Lung (tissue), 12 donors: ENCODE data around the gene EPS8L3. TPM values are rescaled to one million over a fixed set of nuclear protein-coding genes. Genes with fewer than 3 reads are reported as not detected.

Experiments used
- ATAC-seq: fragments of 200-7000 bp; cut with Tn5 transposase; one replicate; pipeline ENCODE4 v1.9.1; 2020; ENCODE audit warnings: moderate number of reproducible peaks; ENCODE audit not compliant: insufficient read depth, low FRiP score
- DNase-seq, 3 donors: peaks; one replicate each; pipeline ENCODE4 v3.0.0-alpha.2; 2013 to 2017
- H3K27ac ChIP-seq, 2 donors: one replicate each; pipeline ENCODE4 v1.5.1; 2013; ENCODE audit warnings: mild to moderate bottlenecking in 2 of 2, moderate library complexity in 2 of 2, control low read depth in 1 of 2, inconsistent platforms in 1 of 2, low read depth in 1 of 2, low read length in 1 of 2
- H3K27me3 ChIP-seq, 3 donors: one replicate each; pipeline ENCODE4 v1.5.1; 2013; ENCODE audit warnings: low read length in 2 of 3; ENCODE audit not compliant: control insufficient read depth in 3 of 3, insufficient read depth in 3 of 3
- H3K36me3 ChIP-seq, 4 donors: one replicate each; pipeline ENCODE4 v1.5.1; 2013; ENCODE audit warnings: low read length in 4 of 4, mild to moderate bottlenecking in 1 of 4, moderate library complexity in 1 of 4; ENCODE audit not compliant: control insufficient read depth in 4 of 4, insufficient read depth in 4 of 4
- H3K4me1 ChIP-seq, 5 donors: one replicate each; pipeline ENCODE4 v1.5.1; 2013; ENCODE audit warnings: low read length in 5 of 5, mild to moderate bottlenecking in 2 of 5, moderate library complexity in 1 of 5; ENCODE audit not compliant: control insufficient read depth in 5 of 5, insufficient read depth in 5 of 5
- H3K4me3 ChIP-seq: one replicate; pipeline ENCODE4 v1.5.1; 2013; ENCODE audit warnings: mild to moderate bottlenecking, control low read depth, moderate library complexity
- H3K9ac ChIP-seq, 2 donors: one replicate each; pipeline ENCODE4 v1.5.1; 2013; ENCODE audit warnings: low read length in 2 of 2, control low read depth in 1 of 2; ENCODE audit not compliant: insufficient read depth in 1 of 2
- H3K9me3 ChIP-seq, 4 donors: one replicate each; pipeline ENCODE4 v1.5.1; 2013; ENCODE audit warnings: low read length in 3 of 4, mild to moderate bottlenecking in 1 of 4, moderate library complexity in 1 of 4; ENCODE audit not compliant: control insufficient read depth in 4 of 4, insufficient read depth in 3 of 4
- CTCF ChIP-seq: IDR thresholded peaks from 2 replicates; pipeline ENCODE4 v1.5.1; 2012; ENCODE audit warnings: mild to moderate bottlenecking; ENCODE audit errors: control extremely low read depth, extremely low read depth
- WGBS, 2 donors: extraction: QIAGEN DNeasy Blood & Tissue Kit; methylation state at CpG; one replicate each; pipeline ENCODE4 v1.1.7; 2013; 5-methylcytosine and 5-hydroxymethylcytosine counted together
- polyA plus RNA-seq, 2 donors: library from polyadenylated mRNA; stranded (reverse); fragments of 200-250 nt; gene quantifications; one replicate each; pipeline ENCODE4 v1.2.1, GENCODE V29; 2013
- total RNA-seq, 2 donors: library from RNA; depleted of rRNA in 1 of 2; stranded (reverse); fragments of >200 nt in 1 of 2; gene quantifications; one replicate each; pipeline ENCODE4 v1.2.1, GENCODE V29; 2014 to 2021
- donor health status: control.
- donor health status: control.
- donor health status: Bipolar disorder and iron deficiency.
- donor health status: healthy.
- donor health status: DM: yes; HTN: yes; CAD: no.

EPS8L3 gene
- total and polyA plus RNA-seq, 4 donors: 0.10 to 0.52 TPM; not detected in 2

GRCh38 chr1:109773900-109774485 lies 10.3 kb upstream of the EPS8L3 start:
- Histone ChIP-seq H3K27ac (no peak overlapping the region), H3K9ac (no peak overlapping the region), H3K9me3 (no peaks in the 10 kb centered on the region), H3K36me3 (no peaks in the 10 kb centered on the region), H3K4me1 (peaks cover 0 to 6% (median 0%) of the 10 kb centered on the region in 5 donors), H3K27me3 (no peaks in the 10 kb centered on the region), H3K4me3 (no peak overlapping the region)
- no peak for TF ChIP-seq CTCF
- 51 to 57% methylated on average over 6 of the region's 6 CpGs for WGBS, 2 donors
- no peak for ATAC-seq
- DNase-seq: no peak

GRCh38 chr1:109773203-109773899 lies 9.6 kb upstream of the EPS8L3 start:
- peak; percentile 84 for ATAC-seq
- H3K4me3 ChIP-seq: no peak overlapping the region
- H3K27ac ChIP-seq: no peak overlapping the region
- peak; percentile 90 for TF ChIP-seq CTCF
- 45 to 49% methylated on average over 17 of the region's 17 CpGs for WGBS, 2 donors
- H3K9me3 ChIP-seq: no peaks in the 10 kb centered on the region
- no peaks in the 10 kb centered on the region for H3K36me3 ChIP-seq
- peaks cover 0 to 6% (median 0%) of the 10 kb centered on the region in 5 donors for H3K4me1 ChIP-seq
- no peak overlapping the region for H3K9ac ChIP-seq
- no peaks in the 10 kb centered on the region for H3K27me3 ChIP-seq
- DNase-seq: peak; percentile 88 to 92 (median 91)

GRCh38 chr1:109772658-109773202 lies 9.0 kb upstream of the EPS8L3 start:
- H3K9ac ChIP-seq: no peak overlapping the region
- peaks cover 0 to 6% (median 0%) of the 10 kb centered on the region in 5 donors for H3K4me1 ChIP-seq
- H3K9me3 ChIP-seq: no peaks in the 10 kb centered on the region
- H3K27ac ChIP-seq: no peak overlapping the region
- ATAC-seq (no peak), DNase-seq (no peak)
- H3K27me3 ChIP-seq: no peaks in the 10 kb centered on the region
- no peak overlapping the region for H3K4me3 ChIP-seq
- no peak for TF ChIP-seq CTCF
- H3K36me3 ChIP-seq: no peaks in the 10 kb centered on the region
- 79 to 84% methylated on average over 6 of the region's 6 CpGs for whole genome bisulfite sequencing, 2 donors
